Midbrain (tissue), 1 donor: Measurements from ENCODE around the gene PAPPA.
A peak's percentile ranks its signal among the peaks of the same experiment; 100 is the strongest.

Source experiments
- DNase-seq: peaks from one replicate; lab custom pipeline; 2025; lab: John Stamatoyannopoulos, UW

Gene PAPPA

GRCh38 chr9:116153765-116154333, at the start of gene PAPPA:
Gene PAPPA (plus strand): TSS chr9:116153791. CDS start chr9:116154173, 382 bp downstream.
- no peak for DNase-seq

GRCh38 chr9:116103976-116104820, 49.4 kb upstream of the PAPPA start:
- DNase-seq, result no peak

- no peak for DNase-seq
Measured at GRCh38 chr9:116112236-116112635, 41.4 kb upstream of the PAPPA start.

GRCh38 chr9:116115761-116116353, 37.7 kb upstream of the PAPPA start:
- no peak for DNase-seq

GRCh38 chr9:116116393-116116792, 37.2 kb upstream of the PAPPA start:
- no peak for DNase-seq

GRCh38 chr9:116123171-116123570, 30.4 kb upstream of the PAPPA start:
- no peak for DNase-seq

- DNase-seq, result no peak
Measured at GRCh38 chr9:116124472-116125040, 29.0 kb upstream of the PAPPA start.

- no peak for DNase-seq
Measured at GRCh38 chr9:116133163-116133562, 20.4 kb upstream of the PAPPA start.

- DNase-seq, result no peak
Measured at GRCh38 chr9:116134975-116135374, 18.6 kb upstream of the PAPPA start.

GRCh38 chr9:116137010-116137409, 16.6 kb upstream of the PAPPA start:
- DNase-seq, result no peak

- no peak for DNase-seq
Measured at GRCh38 chr9:116137581-116137980, 16.0 kb upstream of the PAPPA start.

GRCh38 chr9:116141864-116142561, 11.6 kb upstream of the PAPPA start:
- no peak for DNase-seq

- DNase-seq, result no peak
Measured at GRCh38 chr9:116142706-116143492, 10.7 kb upstream of the PAPPA start.

- no peak for DNase-seq
Measured at GRCh38 chr9:116144038-116144437, 9.6 kb upstream of the PAPPA start.

- no peak for DNase-seq
Measured at GRCh38 chr9:116144555-116144954, 9.0 kb upstream of the PAPPA start.

GRCh38 chr9:116145036-116145435, 8.6 kb upstream of the PAPPA start:
- no peak for DNase-seq

- DNase-seq, result no peak
Measured at GRCh38 chr9:116147821-116148220, 5.8 kb upstream of the PAPPA start.

- DNase-seq, result peak; percentile 22
Measured at GRCh38 chr9:116149844-116150243, 3.7 kb upstream of the PAPPA start.

GRCh38 chr9:116151199-116151598, 2.4 kb upstream of the PAPPA start:
- no peak for DNase-seq

GRCh38 chr9:116151966-116152381, 1.6 kb upstream of the PAPPA start:
- no peak for DNase-seq

- DNase-seq, result peak; percentile 23
Measured at GRCh38 chr9:116152390-116152789, 1.2 kb upstream of the PAPPA start.
